ENCODE measurements around the gene KIRREL3.

KIRREL3 gene

DNA sequence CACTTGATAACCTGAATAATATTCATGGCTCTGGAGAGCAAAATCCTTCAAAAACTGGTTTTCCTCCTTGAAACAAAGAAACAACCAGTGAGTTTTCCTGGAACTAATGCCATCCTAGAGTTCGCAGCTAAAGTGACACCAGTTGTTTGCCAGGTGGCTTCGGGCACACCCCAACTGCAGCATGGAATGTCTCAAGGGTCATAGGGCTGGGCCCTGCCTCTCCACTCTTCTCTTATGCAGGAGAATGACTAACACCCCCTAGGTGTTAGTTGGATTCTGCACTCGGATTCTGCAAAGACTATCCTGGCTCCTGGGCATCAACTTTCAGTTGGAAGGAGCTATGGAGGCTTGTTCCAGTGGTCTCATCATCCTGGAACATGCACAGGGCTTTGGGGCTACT lies 98.8 kb downstream of the KIRREL3 start:
- DNase-seq, result no peak

DNA sequence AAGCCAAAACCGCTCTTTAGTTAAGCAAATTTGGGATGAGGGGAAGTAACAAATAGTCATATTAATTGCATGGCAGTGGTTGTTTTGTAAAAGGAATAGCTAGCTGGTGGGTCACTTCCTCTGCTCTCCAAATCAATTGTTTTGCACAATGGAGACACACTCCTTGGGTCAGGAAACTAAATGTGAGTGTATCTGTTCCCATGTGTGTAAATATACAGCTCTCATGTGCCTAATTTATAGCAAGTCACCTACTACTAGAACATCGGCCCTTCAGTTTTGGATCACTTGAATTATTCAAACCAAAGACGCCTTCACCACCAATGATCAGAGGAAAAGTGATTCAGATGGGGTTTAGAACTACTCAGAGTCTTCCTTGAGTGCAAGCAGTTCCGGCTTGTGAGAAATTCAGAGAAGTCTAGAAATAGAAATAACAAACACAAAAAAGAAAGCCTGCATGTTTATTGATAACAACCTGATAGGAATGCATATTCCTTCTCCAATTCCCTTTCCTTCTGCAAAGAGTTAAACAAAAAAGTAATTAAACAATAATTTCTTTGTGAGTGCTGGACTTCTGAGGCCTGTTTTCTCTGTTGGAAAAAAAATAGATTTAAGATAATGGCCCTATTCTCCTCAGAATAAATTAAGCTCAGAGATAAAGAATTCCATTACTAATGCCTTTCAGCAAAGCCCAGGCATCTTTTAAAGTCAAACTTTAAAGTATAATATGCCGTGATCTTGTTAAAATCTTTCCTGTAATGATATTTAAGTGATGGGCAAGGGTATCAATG lies 100.4 kb downstream of the KIRREL3 start:
- no peak for DNase-seq

- no peak for DNase-seq
Measured at GRCh38 chr11:126898802-126899201, 101.8 kb downstream of the KIRREL3 start.

DNA sequence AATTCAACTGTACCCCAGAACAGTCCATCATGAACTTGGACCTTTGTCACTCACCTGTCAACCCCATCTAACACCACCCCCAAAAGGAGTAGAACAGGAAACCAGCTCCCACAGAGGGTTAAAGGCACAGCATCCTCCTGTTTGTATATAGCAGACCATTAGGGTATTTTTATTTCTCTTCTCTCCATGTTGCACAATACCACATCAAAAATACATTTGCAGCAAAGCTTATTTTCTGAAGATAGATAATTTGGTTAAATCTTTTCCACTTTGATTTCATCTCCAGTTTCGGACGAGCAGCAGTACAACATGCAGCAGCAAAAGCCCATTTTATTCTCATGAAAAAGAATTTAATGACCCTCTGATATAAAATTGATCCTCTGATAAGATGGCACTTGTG lies 103.1 kb downstream of the KIRREL3 start:
- no peak for DNase-seq

- DNase-seq, result no peak
Measured at GRCh38 chr11:126896025-126896424, 104.5 kb downstream of the KIRREL3 start.

GRCh38 chr11:126893796-126894195 lies 106.8 kb downstream of the KIRREL3 start:
- no peak for DNase-seq

- no peak for DNase-seq
Measured at GRCh38 chr11:126892756-126893155, 107.8 kb downstream of the KIRREL3 start.

GRCh38 chr11:126891556-126892217 lies 108.9 kb downstream of the KIRREL3 start:
- DNase-seq, result no peak

DNA sequence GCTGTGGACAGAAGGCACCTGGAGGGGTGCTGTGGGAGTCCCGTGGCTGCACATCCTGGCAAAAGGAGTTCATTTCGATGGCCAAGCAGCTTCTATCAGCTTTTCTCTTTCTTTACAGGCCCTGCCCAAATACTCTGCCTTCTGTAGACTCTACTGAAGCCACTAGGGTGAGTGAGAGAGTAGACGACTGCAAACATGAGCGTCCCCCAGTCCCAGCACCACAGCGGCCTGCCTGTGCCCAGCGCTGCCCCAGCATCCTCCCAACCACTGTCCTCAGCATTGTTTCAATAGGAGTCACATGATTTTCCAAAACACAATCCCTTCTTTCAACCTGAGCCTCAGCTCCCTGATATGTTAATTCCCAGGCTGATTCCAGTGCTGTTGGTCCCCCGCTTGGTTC lies 110.0 kb downstream of the KIRREL3 start:
- DNase-seq, result no peak

GRCh38 chr11:126888115-126888712 lies 112.4 kb downstream of the KIRREL3 start:
- DNase-seq, result no peak

DNA sequence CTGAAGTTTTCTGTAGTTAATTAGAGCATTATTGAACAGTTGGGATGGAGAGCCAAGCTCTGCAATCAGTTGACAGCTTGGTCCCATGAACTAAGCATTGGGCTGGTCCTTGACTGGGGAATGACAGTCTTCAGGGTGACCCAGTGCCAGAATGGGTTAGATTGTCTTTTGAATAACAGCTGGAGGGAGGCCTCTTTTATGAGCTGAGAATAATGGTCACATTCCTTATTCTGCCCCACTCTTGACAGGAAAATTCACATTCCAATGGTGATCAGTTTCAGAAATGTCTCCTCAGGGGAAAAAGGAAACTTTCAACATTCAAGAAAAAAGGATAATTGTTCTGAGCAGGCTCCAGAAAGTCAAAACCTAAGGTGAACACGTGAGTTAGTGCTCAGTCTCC lies 113.9 kb downstream of the KIRREL3 start:
- DNase-seq, result no peak

- no peak for DNase-seq
Measured at GRCh38 chr11:126886085-126886484, 114.5 kb downstream of the KIRREL3 start.

- DNase-seq, result no peak
Measured at GRCh38 chr11:126884594-126884993, 116.0 kb downstream of the KIRREL3 start.

GRCh38 chr11:126884192-126884591 lies 116.4 kb downstream of the KIRREL3 start:
- DNase-seq, result no peak

GRCh38 chr11:126880872-126881271 lies 119.7 kb downstream of the KIRREL3 start:
- DNase-seq, result no peak

- DNase-seq, result no peak
Measured at GRCh38 chr11:126879516-126879915, 121.1 kb downstream of the KIRREL3 start.

GRCh38 chr11:126878913-126879482 lies 121.6 kb downstream of the KIRREL3 start:
- no peak for DNase-seq

GRCh38 chr11:126874831-126875230 lies 125.7 kb downstream of the KIRREL3 start:
- no peak for DNase-seq

DNA sequence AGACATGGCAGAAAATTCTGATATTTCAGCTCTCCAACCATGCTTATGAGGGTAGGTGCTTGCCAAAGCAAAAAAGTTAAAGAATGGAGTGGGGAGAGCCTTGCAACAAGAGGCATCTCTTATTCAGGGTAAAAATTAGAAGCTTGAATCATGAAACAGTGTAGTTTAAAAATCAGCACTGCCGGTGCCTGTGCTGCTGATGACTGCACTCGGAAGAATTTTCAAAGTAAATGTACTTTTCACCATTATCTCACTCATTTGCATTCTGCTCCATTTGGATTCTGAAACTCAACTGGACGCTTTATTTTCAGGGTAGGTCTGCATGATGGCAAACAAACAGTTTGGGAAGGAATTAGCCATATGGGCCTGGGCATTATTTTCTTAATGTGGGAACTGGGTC lies 126.3 kb downstream of the KIRREL3 start:
- DNase-seq, result no peak

DNA sequence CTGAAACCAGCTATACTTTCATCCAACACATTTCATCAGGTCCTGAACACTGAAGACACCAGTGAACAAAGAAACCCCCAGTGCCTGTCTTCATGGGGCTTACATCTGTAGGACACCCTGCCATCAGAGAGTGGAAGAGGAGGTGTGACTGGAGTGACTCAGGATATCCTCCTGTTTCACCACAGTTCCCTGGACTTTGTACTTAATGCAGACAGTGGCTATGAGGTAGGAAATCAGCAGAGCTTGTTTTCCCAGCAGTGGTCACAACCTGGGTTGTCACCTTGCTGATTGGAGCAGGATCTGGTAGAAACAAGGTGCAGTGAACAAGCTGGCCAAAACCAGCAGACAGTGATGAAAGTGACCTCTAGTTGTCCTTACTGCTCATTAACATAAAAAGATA lies 128.8 kb downstream of the KIRREL3 start:
- DNase-seq, result no peak

GRCh38 chr11:126870021-126870420 lies 130.5 kb downstream of the KIRREL3 start:
- DNase-seq, result no peak

DNA sequence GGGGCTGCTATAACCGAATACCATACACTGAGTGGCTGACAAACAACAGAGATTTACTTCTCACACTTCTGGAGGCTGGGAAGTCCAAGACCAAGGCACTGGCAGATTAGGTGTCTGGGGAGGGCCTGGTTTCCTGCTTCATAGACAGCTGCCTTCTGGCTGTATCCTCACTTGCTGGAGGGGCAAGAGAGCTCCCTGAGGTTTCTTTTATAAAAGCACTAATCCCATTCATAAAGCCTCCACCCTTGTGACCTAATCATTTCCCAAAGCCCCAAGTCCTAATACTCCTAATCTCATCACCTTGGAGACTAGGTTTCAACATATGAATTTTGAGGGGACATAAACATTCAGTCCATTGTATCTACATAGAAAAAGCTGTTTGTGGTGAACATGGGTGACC lies 131.8 kb downstream of the KIRREL3 start:
- DNase-seq, result no peak

- no peak for DNase-seq
Measured at GRCh38 chr11:126864934-126865333, 135.6 kb downstream of the KIRREL3 start.

Measured in stimulated activated CD8-positive, alpha-beta memory T cell treated with anti-CD3 and anti-CD28 coated beads, Interleukin-4, amount 100 ng/mL, for 48 hours (primary cell).